HG03280 (cell line): ENCODE data around the gene HHAT.

Source experiments
- ATAC-seq: cut with Tn5 transposase; IDR thresholded peaks from one replicate; pipeline ENCODE4 v1.9.1; 2021; ENCODE audit warnings: mild to moderate bottlenecking, moderate library complexity; ENCODE audit not compliant: unreplicated experiment

HHAT gene

DNA sequence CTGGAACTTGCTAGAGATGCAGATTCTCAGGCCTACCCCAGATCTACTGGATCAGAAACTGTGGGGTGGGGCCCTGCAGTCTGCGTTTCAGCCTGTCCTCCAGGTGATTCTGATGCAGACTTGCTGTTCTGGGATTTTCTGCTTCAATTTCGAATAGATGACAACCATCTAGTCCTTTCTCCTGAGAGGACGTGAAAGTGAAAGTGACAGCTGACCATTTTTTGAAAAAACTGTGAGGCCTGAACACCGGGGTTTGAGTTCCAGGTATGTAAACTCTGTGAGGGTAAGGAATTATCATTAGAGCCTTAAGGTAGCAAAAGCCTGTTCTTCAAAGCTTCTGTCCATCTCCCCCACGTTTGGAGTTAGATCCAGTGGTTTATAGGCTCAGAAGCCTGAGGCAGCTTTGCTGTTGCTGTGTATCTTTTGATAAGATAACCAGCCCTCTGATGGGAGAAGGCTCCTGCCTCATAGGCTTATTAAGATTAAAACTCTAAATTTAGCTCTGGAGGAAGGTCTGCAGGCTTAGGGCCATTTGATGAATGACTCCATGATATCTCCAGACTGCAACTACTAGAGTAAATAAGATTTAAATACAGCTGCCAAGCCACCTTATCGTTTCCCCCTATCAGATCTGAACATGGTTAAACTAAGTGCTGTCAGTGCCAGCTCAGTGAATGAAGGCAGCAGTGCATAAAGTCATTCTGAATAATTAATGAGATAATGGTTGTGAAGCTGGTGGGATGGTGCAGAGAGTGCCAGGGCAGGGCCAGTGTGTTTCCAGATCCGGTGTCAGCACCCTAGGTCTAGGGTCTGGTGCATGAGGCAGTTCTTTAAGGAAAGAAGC is 335.2 kb downstream of the HHAT start:
- ATAC-seq = no peak

DNA sequence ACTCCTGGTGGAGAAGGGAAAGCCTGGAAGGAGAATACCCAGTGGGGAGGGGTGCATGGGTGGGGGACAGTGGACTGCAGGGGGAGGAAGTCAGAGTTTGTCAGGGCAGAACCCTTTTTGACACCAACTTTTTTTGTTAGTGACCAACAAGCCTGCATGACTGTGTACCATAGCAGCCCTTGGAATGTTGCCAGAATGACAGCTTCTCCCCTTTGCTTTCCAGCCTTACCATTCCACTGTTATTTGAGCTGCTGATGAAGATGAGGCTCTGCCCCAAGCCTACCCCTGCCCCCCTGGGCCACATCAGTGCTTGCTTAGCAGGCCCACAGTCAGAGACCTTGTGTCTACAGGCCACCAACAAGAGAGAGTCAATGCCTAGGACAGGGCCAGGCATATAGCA is 341.2 kb downstream of the HHAT start:
- ATAC-seq = no peak

DNA sequence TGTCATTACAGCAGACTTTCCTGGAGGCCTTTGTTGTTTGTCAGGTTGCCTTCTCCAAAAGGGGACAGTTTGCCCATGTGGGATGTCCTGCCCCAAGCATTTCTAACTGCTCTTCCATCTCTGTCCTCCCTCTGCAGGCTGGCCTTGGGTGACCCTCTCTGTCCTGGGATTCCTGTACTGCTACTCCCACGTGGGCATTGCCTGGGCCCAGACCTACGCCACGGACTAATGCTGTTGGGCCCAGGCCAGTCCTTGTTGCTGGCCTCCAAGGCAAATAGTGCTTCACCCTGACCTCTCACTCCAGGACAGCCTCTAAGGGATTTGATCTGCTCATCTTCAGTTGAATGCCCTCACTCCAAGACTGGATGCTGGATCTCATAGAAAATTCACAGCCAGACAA is 345.4 kb downstream of the HHAT start:
- no peak for ATAC-seq

DNA sequence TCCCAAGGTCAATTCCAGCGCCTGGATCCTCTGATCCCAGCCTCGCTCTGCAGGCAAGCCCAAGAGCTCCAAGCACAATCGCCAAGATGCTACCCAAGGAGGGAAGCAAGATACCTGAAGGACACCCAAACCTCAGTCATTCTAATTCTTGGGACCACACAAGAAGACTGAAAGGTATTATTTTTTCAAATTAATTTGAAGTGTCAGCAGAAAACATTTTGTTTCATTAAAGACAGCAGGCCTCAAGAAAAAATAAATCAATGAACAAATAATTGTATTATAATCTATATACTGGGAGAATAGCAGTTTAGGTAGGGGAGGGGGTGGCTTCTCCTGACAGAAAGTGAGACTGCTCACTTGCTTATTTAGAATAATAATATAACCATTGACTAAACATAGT is 347.8 kb downstream of the HHAT start:
- no peak for ATAC-seq

DNA sequence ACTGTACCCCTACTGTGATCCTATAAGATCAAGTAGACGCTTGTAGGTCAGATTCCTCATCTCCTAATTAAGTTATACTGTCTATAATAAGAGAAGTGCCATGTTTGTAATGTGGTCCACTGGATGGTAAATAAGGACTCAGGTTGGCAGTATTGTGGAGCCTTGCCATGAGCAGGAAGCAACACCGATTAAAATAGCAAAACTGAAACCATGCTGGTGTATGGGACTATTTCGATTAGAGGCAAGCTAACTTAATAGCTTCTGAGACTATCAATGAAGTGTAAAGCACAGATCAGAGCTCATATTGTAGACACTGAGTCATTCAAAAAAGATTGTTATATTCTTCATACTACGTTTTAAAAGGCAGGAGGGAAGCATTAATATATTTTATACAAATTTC is 348.8 kb downstream of the HHAT start:
- ATAC-seq = no peak

DNA sequence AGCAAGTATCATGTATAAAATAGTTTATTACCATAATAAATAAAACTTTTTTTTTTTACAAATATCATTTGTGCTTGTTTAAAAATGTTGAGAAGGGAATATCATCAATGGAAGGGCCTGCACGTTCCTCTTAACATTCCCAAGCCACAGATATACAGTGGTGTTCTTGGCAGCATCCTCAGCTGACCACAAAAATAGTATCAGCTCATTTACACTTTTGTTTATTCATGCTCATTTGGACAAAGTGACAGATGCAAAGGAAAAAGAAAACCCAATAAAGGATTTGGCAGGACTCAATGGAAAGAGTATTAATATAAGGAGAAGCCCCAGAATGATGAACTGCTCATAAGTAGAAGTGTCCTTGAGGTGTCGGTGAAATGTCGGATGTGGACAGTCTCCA is 349.6 kb downstream of the HHAT start:
- ATAC-seq = no peak

DNA sequence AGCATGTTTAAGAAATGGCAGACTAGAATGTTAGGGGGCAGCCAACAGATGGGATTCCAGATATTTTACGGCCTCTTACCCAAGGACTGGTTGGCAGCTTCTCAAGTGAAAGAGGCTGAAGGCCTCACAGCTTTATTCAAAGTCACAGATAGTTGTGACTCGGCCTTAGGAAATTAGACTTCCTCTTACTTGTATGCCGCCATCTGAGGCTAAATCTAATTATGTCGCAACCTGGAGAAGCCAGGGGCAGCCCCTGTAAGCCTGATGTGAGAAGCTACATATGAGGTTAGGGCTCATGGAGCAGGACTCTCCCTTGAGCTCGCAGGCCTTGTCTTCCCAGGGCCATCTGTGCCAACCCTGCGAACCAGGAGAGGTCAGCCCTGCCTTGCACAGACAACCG is 352.5 kb downstream of the HHAT start:
- ATAC-seq = no peak

DNA sequence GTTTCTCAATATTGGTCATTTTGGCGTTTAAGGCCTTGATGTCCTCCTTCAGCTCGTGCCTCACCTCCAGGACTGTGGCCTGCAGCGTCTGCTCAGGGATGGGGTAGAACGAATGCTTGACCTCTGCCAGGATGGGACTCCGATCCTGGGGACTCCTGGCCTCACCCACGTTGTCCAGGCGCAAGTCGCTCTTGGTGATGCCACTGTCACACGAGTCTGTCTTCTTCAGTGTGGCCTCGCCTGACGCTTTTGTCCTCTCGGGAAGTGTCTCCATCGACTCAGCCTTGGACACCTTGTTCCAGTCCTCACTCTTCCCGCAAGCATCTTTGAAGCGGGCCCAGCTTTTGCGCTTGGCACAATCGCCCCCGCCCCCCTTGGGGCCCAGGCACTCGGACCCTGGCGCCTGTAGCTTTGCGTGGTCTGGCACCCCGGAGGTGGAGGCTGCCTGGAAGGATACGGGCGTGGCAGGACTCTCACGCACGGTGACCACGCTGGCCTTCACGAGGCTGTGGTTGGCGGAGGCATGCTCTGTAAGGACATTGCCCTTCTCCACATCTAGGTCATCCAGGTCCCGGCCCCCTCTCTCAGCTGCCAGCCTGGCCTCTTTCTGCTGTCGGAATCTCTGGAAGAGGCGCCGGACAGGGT is 354.8 kb downstream of the HHAT start:
- ATAC-seq = no peak

DNA sequence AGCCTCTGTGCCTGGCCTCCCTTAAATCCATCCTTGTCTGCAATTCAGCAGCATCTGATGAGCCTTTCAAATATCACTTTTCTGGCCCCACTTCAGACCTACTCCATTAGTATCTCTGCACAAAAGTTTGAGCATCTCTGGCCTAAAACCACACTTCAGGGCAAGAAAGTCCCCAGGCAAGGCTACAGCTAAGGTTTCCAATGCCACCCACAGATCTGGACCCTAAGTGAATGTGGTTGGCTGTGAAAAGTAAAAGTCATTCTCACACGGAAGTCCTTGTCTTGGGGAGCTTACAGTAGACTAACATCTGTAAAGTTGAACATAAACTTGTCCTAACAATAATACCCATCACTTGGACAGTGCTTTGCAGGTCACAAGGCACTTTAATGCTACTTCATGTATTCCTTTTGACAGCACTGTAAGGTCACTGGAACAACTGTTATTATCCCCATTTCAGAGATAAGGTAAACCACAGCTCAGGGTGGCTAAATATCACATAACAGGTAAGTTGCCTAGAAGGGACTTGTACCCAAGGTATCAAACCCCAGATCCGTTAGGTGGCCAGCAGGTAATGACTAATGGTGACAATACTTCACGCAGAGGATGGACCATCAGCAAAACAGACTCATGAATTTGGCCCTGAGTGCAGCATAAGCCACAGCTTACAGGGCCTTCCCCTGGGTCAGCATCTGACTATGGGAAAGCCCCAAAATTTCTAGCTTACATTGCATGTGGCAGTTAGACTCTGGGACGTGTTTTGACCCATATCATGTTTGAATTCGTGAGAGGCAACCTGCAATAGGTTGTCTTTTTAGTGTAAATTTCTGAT is 356.0 kb downstream of the HHAT start:
- peak; percentile 86 for ATAC-seq

DNA sequence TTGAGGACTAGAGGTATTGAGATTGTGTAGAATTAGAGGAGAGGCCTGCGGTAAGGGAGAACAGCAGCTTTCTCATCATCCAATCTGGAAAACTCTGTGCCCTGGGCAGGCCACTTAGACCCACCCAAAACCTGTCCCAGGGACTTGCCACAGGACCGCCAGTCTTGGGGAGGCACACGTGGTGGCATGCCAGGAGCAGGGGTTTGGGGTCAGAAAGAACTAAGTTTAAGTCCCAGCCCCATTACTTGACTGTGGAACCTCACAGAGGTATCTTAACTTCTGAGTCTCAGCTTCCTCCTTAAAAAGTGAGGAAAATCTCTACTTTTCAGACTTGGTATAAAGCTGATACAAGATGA is 356.6 kb downstream of the HHAT start:
- no peak for ATAC-seq

DNA sequence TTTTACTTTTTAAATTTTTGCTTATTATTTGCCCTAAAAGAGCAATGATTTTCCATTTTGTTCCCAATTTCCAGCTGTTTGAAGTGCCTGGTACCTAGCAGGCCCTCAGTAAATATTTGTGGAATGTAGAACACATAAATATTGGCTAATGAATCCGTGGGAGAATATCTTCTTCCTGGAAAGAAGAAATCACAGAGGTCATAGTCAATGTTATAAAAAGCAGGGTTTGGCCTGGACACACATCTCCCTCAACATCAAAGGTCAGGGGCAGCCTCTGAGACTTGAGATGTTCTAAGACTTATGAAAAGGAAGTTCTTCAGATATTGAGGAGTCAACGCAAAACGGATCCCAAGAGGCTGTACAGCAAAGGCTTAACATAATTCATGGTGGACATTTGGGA is 358.1 kb downstream of the HHAT start:
- ATAC-seq = no peak

DNA sequence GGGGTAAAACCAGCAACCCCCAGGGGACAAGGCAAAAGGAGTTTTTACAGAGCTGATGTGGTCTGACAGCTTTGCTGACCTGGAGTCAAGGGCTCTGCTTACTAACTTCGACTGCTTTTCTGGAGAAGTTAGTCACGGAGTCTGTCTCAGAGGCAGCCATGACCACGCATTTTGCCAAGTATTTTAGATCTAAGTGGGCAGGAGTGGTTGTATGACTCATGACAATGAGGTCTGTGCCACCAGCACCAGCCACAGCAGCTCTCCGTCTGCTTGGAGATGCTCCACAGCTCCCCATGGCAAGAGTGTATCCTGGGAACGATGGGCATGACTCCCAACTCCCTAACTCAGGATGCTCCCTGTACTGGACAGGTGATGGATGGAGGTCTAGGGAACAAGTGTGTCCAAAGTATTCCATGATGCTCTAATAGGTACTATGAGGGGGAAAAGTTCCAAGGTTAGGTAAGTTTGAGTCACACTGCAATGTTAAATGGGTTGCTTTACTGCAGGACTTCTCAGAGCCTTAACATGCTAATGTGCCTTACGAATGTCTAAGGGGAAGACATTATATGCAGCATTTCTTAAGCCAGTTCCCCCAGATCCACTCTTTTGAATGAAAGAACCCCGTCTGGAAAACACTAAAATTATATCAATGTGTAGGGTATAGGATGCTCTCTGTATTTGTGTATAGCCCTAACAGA is 359.0 kb downstream of the HHAT start:
- ATAC-seq = no peak

DNA sequence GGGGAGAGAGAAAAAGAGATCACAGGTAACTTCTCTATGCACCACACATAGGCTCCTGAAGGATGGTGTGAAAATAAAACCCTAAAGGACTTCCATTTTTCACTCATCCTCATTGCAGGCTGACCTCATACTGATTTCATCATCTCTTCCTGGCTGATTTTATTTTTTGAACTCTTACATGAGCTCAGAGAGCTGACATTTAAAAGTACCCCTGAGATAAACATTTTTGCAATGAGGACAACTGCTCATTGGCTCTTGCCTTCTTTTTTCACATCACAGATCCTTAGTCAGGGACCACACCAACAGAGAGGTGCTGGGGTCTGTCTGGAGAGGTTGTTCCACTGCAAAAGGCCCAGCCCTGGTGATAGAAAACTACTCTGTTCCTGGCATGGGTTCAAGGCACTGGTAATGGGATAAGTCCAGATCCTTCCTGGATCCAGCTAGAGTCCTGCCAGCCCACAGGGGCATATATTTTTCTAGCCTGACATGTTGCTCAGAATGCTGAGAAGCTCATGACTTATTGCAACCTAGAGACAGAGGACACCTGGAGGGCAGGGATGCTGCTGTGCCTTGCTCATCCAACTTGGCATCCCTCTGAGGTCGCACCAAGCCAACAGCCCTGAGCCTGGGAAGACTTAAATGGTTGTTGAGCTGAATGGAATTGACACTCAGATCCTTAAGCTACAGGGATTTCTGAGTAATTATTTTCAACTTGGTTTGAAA is 360.0 kb downstream of the HHAT start:
- no peak for ATAC-seq

DNA sequence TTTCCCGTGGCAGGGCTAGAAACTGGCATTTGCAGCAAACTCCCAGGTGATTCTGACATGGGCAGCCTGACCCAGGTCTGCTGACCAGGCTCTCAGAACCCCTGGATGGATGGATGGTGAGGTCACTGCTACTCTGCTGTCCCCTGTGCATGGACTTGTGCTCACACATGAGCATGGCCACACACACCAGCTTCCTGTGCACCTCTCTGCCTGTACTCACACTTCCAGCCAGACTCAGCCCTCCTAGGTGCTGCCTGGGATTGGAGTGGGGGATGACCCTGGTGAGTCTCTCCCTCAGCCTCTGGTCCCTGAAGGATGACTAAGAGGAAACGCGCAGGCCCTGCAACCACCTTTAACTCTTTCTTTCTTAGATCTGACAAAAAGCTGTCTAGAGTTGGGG is 361.1 kb downstream of the HHAT start:
- no peak for ATAC-seq

DNA sequence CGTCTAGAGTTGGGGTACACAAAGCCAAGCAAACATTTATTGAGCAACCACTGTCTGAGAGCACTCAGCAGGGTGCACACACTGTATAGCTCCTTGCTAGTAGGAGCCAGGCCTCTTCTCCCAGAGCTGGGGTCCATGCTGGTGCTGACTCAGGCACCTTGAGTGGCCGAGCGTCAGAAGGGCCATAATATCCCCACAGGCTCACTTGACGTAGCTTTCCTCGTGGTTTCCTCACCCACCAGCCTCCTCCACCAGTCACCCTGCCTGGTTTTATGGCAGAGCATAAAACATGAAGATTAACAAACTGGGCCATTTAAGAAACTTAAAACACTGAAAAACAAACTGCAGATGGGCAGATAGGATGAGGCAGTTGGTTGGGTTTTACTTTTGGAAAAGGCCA is 361.5 kb downstream of the HHAT start:
- no peak for ATAC-seq

DNA sequence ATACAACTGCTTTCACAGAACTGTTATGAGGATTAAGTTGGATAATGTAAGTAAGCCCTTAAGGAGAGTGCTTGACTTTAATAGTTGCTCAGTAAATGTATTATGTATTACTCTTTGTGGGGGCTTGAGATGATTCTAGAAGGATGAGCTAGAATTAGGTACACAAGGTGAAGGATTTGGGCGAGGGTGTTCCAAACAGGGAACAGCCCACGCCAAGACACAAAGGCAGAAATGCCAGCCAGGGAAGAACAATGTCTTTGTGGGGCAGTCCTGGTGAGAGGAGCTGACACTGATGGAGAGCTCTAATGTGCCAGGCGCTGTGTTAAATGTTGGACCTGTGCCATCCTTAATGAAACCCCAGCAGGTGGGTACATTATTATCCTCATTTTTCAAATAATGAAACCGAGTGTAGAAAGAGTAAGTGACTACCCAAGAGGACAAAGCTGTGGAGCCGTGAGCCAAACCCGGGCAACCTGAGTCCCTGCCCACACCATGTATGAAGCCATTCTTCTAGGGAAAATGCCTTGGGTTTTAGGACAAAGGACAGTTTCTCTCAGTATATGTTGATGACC is 362.4 kb downstream of the HHAT start:
- ATAC-seq = no peak

DNA sequence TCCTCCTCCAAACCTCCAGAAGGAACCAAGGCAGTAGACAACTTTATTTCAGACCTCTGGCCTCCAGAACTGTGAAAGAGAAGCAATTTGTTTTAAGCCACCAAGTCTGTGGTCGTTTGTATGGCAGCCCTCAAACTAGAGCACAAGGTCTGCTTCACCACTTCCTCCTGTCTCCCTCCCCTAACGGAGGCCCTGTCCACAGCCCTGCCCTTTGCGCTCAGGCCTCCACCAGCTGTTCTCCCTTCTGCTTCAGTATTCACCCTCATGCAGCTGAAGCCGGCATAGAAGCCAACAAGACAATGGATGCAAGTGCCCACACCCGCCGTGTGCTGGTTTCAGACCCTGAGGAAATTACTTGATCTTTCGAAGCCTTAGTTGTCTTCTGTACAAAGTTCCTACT is 364.1 kb downstream of the HHAT start:
- ATAC-seq = peak; percentile 34

DNA sequence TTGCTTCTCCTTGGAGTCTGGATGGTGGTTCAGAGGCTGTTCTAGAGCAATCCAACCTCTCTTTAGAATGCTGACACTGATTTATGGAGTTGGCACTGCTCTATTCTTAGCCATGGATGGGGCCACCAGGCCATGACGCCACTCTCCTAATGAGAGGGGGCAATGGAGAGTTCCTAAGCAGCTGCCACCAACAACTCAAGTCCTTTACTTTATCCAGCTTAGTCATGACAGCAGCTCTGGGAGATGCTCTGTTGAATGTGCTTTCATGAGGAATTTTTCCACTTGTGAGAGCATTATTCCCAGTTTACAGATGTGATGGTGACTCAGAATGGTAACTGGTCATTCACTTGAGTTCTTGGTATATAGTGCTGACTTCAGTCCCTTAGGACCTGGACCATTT is 366.3 kb downstream of the HHAT start:
- ATAC-seq = no peak

DNA sequence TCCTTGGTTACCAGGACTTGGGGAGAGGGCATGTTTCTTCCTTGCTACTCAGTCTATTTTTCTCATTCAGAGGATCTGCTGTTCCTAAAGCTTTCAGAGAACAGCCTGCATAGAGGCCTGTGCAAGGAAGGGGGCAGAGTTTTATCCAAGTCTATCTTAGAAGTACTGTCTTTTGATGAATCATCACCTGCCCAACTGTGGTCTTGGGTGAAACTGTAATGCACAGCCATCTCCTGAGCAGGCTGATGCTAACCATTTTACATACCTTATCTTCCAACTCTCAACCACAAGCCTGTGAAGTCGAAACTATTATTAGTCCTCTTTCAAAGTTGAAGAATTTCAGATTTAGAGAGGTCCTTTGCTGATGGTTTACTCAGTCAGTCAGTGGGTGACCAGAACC is 368.0 kb downstream of the HHAT start:
- peak; percentile 92 for ATAC-seq

DNA sequence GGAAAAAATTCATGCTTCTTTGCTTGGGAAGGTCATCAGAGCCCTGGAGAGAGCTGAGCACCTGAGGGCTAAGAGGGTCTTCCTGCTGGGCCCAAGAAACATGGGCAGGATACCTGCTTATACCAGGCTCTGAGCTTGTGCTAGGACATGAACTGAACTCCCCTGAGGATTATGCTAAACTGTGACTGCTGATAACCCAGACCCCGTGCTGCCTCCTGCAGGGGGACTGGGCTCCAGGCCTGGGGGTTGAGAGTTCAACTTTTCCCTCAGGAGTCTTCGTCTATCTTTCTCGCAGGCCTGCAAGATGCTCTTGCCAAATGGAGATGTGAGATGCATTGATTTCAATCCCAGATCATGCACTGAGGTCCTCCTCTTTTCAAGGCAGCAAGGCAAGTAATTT is 368.5 kb downstream of the HHAT start:
- ATAC-seq = no peak
